Urothelium cell line (cell line): ENCODE measurements around the gene BOLA3.
"Not testable (repeated sequence)": the region's sequence is repeated elsewhere in the genome, so short reads cannot be mapped to it uniquely, and the experiment has no call there.

ENCODE experiments used
- DNase-seq: peaks from one replicate; pipeline ENCODE4 v3.0.0; 2011; ENCODE audit warnings: low spot score, mixed read lengths
- FAIRE-seq: peaks from 2 replicates; lab custom pipeline; 2011; peaks lifted over from hg19 to GRCh38; lab: Jason Lieb, UNC

Gene BOLA3

DNA sequence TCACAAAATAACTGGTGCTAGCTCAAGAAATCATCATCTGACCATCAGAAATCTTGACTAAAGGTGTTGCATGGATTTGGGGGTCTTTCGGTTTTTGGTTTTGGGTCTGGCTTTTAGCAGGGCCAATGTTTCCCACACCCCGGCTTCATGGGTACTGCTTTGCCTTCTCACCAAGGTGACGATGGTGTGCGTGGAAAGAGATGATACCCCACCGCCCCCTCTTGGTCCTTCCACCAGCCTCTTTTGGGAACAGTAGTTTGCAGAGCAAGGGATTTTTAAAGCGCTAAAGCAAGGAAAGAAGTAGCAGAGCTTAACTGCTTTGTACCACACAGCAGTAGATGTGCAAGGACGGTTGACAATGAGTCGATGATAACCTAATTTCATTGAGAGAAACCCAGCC lies 42.3 kb downstream of the BOLA3 start:
- FAIRE-seq = no peak
- DNase-seq = no peak

DNA sequence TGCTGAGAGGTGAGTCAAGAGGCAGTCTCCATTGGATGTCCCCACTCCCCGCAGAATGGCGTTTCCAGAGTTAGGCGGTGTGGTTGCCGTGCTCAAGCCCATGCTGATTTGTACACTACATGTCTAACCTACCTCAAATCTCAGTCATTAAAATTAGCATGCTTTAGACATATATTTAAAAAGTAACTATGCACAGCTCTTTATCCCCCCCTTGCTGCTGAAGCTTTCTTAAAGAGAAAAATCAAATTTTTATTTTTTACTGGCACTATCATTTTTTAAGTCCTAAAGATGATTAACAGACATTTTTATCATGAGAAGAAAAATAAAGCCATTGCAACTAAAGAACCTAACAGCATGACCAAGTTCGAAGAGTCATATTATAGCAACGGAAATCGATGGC lies 42.9 kb downstream of the BOLA3 start:
- FAIRE-seq (no peak), DNase-seq (no peak)

DNA sequence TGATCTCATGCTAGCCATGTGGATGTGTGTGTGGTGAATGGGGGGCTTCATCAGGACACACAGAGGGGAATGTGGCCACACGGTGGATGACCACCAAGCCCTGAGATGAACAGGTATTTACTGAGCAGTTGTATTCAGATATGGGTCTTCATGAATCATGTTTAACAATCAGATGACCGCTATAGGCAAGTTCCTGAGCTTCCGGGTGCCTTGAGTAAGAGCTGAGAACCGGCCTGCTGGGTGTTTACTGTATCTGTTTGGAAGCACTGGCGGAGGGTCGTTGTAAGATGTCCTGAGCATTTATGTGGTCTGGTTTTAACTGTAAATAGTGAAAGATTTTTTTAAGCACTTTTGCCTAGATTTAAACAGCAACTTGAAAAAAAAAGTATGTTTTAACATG lies 43.9 kb downstream of the BOLA3 start:
- no peak for DNase-seq
- no peak for FAIRE-seq

DNA sequence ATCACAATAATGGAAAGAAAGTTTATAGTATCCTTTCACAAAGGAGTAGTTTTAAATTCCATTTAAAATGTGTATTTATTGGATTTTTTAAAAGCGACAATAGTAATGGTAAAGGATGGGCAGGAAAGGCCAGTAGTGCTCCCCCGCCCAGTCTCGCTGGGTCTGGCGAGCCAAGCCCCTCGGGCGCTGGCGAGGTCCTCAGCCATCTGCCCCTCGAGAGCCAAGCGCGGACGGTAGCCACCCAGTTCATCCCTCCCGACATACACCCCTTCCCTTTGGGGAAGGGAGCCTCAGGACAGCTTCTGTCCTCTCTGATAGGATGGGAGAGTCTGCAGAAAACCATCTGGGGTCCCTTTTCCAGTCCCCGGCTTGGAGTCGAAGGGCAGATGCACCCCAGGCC lies 45.2 kb downstream of the BOLA3 start:
- no peak for DNase-seq
- FAIRE-seq = no peak

DNA sequence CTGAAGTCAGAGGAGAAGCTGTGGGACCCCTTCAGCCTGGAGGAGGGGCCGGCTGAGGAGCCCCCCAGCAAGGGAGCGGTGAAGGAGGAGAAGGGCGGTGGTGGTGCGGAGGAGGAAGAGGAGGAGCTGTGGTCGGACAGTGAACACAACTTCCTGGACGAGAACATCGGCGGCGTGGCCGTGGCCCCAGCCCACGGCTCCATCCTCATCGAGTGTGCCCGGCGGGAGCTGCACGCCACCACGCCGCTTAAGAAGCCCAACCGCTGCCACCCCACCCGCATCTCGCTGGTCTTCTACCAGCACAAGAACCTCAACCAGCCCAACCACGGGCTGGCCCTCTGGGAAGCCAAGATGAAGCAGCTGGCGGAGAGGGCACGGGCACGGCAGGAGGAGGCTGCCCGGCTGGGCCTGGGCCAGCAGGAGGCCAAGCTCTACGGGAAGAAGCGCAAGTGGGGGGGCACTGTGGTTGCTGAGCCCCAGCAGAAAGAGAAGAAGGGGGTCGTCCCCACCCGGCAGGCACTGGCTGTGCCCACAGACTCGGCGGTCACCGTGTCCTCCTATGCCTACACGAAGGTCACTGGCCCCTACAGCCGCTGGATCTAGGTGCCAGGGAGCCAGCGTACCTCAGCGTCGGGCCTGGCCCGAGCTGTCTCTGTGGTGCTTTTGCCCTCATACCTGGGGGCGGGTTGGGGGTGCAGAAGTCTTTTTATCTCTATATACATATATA lies 46.0 kb downstream of the BOLA3 start:
- FAIRE-seq = no peak
- DNase-seq = no peak

DNA sequence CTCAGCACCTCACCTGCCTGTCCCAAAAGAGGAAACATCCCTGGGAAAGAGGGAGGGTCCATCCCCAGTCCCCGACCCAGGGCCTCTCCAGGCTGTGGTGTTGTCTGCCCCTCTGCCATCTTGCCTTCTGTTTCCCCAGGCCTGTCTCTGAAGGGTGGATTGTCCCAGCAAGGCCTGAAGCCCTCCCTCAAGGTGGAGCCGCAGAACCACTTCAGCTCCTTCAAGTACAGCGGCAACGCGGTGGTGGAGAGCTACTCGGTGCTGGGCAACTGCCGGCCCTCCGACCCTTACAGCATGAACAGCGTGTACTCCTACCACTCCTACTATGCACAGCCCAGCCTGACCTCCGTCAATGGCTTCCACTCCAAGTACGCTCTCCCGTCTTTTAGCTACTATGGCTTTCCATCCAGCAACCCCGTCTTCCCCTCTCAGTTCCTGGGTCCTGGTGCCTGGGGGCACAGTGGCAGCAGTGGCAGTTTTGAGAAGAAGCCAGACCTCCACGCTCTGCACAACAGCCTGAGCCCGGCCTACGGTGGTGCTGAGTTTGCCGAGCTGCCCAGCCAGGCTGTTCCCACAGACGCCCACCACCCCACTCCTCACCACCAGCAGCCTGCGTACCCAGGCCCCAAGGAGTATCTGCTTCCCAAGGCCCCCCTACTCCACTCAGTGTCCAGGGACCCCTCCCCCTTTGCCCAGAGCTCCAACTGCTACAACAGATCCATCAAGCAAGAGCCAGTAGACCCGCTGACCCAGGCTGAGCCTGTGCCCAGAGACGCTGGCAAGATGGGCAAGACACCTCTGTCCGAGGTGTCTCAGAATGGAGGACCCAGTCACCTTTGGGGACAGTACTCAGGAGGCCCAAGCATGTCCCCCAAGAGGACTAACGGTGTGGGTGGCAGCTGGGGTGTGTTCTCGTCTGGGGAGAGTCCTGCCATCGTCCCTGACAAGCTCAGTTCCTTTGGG lies 47.2 kb downstream of the BOLA3 start:
- DNase-seq (no peak), FAIRE-seq (peak; percentile 46)

DNA sequence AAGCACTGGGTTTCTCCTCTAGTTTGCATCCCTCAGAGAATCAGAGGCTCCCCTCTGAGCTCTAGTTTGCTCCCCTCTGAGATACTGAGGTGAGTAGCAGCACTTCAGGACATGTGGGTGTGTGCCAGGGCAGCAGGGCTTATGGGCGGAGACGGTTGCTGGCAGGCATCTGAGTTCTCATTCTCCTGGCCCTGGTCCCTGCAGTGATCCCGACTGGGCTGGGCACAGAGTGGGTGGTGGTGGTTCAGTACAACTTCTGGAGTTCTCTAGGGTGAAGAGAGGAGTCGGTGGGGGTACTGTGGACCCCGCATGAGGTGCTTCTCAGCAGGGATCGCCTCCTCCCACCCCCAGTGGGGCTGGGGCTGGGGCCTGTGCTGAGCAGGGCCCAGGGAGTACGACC lies 47.9 kb downstream of the BOLA3 start:
- no peak for FAIRE-seq
- DNase-seq = no peak

DNA sequence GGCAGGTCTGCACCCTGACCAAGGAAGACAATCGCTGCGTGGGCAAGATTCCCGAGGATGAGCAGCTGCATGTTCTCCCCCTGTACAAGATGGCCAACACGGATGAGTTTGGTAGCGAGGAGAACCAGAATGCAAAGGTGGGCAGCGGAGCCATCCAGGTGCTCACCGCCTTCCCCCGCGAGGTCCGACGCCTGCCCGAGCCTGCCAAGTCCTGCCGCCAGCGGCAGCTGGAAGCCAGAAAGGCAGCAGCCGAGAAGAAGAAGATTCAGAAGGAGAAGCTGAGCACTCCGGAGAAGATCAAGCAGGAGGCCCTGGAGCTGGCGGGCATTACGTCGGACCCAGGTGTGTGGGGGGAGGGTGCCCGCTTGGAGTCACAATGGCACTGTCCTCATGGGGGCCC lies 48.4 kb downstream of the BOLA3 start:
- FAIRE-seq (peak; percentile 5), DNase-seq (no peak)

DNA sequence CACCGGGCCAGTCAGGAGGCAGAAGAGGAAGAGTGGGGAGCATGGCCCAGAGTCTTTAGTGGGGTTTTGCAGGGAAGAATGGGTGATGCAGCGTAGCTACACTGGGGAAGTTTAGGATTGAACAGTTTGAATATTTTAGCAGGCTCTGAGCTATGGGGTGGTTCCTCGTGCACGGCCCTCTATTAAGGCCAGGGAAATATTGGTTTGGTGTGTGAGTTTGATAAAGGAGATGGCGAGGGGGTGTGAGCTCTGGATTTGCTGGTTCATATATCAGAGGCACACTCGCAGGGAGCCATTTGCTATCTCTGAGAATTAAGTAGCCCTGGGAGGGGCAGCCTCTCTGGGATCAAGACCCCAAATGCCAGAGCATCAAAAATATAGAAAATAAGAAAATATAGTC lies 50.1 kb downstream of the BOLA3 start:
- FAIRE-seq = no peak
- no peak for DNase-seq

DNA sequence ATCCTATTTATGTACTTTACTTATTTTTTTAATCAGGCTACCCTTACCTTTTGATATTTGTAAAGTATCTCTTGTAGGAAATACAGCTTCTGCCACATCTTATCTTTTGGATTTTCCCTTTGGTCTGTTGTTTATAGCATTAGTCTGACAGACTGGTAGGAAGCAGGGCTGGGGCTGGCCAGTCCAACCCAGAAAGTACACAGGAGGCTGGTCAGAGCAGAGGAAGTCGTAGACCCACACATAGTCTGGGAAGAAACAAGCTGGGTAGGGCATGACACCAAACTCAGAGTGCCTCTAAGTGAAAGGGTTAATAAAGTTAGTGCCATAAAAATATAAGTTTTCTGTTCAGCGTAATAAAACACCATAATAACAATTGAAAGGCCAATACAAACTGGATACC lies 51.7 kb downstream of the BOLA3 start:
- FAIRE-seq = peak; percentile 13

DNA sequence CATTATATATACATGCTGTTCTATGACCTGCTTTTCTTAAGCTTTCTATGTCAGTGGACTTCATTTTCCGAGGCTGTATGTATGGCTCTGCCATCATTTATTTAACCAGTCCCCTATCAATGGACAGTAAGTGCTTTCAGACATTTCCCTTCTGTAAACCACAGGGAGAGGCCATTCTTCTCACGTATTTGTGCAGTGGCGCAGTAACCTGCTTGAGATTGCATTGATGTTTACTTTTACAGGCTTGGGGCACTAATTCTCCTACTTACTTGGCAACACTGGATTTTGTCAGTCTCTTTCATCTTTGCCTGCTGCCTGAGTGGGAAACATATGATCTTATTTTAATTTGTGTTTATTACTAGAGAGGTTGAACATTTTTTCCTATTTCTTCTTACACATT lies 52.1 kb downstream of the BOLA3 start:
- FAIRE-seq = no peak

More for the DNA sequence above, 51.7 kb downstream of the BOLA3 start:
- no peak for DNase-seq

DNA sequence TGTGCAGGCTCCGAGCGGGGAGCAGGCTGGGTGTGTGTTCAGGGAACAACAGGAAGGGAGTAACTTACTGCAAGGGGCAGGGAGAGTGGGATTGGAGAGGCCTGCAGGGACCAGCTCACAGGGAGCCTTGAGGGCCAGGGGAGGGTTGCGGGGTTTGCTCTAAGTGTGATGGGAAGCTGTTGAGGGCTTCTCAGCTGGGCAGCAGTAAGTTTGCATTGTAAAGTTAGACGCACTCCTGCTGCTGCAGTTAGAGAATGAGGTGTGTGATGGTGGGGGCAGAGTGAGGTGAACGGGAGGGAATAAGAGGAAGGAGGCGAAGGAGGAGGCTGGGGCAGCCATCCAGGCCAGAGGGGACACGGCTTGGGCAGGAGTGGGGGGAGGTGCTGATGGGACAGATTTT lies 53.4 kb downstream of the BOLA3 start:
- FAIRE-seq = no peak
- no peak for DNase-seq

More for the DNA sequence above, 52.1 kb downstream of the BOLA3 start:
- DNase-seq = no peak

DNA sequence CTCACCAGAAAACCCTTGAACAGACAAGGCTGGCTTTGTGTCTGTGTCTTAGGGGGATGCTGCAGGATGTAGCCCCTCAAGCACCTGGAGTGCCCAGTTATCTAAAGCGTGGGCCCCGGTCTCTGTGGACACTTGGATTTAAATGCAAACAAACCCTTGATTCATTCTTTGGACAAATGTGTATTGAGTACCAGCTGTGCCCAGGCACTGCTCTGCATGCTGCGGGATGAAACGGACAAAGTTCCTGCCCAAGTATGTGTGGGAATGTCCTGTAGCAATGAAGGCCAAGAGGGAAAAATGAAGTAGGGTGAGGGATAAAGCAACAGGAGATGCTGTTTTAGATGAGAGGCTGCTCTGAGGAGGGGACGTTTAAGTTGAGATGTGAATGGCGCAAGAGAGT lies 53.9 kb downstream of the BOLA3 start:
- DNase-seq (no peak), FAIRE-seq (no peak)

DNA sequence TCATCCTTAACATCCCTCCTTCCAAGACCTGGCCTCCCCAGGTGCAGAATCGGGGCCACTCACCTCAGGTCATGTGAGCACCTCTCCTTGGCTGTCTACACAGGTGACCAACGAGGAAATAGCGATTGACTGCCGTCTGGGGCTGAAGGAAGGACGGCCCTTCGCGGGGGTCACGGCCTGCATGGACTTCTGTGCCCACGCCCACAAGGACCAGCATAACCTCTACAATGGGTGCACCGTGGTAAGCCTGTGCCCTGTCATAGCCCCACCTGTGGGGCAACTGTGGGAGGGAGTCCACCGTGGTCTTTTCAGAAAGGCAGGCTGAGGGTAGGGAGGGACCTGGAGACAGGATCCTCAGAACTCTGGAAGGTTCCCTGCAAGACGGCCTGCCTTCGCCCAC lies 54.3 kb downstream of the BOLA3 start:
- no peak for FAIRE-seq
- no peak for DNase-seq

DNA sequence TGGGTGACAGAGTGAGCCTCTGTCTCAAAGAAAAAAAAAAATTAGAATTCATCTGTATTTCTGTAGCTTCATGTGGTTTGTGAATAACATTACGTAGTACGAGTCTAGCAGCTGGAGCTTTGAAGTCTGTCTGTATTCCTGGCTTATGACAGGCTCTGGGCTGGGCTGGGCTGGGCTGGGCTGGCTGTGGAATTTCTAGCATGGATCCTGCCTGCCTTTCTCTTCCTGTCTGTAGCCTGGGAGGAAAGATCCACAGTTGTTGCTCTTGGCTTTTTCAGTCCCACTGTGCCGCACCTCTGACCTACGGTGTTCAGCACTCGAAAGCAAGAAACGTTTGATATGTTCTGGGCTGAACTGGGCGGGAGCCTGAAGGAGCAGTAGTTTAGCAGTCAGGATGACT lies 55.4 kb downstream of the BOLA3 start:
- DNase-seq (no peak), FAIRE-seq (no peak)

DNA sequence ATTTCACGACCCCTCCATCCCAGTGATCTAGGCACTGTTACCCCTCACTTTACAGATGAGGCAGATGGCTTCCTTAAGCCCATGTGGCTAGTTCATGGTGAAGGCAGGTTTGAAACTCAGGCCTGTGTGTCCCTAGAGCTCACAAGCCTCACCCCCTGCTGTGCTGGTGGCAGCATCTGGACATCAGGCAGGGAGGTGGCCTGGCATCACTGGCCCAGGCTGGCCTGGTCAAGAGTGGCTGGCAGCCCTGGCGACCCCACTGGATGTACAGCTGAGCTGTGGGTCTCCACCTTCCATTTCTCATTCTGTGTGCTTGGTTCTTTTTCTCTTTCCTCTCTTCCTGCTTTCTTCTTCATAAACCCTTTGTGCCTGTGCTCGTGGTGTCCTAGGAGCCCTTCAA lies 56.3 kb downstream of the BOLA3 start:
- DNase-seq (no peak), FAIRE-seq (no peak)

DNA sequence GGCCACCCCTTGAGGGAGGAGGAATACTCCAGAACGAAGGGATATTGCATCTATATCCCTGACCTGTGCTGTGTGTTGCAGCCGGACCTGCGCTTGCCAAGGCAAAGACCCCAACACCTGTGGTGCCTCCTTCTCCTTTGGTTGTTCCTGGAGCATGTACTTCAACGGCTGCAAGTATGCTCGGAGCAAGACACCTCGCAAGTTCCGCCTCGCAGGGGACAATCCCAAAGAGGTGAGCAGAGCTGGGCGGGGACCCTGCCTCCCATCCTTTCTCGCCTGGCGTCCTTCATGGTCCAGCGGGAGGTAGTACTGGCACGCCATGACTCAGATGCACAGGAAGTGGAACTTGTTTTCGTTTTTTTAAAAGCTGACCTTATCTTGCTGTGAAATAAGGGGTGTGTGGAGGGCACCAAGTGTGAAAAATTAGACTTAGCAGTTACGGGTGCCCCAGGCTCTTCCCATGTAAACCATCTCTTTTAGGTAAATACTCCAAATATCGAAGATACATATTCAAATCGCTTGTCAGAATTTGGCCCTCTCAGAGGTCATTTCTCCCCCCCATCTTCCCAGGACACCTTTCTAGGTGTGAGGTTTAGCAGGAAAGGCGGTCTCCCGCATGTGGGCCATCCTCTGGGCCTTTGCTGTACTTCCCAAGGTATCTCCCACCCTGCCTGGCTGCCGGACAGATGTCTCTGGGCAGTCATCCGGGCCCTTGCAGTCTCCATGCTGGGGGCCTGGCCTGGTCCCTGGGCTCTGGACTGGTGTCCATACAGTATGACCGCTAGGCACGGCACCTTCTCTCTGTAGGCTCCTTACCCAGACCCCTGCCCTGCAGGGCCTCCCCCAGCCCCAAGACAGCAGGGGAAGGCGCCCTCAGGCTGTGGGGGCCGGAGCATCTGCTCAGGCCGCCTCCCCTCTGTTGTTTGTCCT lies 57.6 kb downstream of the BOLA3 start:
- DNase-seq (no peak), FAIRE-seq (no peak)

DNA sequence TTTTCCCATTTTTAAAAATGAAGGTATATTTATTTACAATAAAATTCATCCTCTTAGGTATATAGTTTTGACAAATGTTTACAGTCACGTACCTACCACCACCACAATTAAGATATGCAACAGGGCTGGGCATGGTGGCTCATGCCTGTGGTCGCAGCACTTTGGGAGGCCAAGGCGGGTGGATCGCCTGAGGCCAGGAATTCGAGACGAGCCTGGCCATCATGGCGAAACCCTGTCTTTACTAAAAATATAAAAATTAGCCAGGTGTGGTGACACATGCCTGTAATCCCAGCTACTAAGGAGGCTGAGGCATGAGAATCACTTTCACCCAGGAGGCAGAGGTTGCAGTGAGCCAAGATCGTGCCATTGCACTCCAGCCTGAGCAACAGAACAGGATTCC lies 59.0 kb downstream of the BOLA3 start:
- not testable (repeated sequence) for FAIRE-seq, DNase-seq

DNA sequence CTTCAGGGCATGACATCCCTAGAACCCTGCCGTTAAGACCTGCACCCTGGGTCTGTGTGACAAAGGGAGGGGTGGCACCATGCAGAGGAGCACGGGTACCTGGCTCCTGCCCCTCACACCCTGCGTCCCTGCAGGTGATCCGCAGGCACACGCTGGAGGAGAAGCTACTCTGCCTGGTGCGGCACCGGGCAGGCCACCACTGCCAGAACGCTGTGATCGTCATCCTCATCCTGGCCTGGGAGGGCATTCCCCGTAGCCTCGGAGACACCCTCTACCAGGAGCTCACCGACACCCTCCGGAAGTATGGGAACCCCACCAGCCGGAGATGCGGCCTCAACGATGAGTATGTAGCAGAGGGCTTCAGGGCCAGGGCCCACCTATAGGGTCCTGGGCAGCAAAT lies 60.0 kb downstream of the BOLA3 start:
- FAIRE-seq (no peak), DNase-seq (no peak)

DNA sequence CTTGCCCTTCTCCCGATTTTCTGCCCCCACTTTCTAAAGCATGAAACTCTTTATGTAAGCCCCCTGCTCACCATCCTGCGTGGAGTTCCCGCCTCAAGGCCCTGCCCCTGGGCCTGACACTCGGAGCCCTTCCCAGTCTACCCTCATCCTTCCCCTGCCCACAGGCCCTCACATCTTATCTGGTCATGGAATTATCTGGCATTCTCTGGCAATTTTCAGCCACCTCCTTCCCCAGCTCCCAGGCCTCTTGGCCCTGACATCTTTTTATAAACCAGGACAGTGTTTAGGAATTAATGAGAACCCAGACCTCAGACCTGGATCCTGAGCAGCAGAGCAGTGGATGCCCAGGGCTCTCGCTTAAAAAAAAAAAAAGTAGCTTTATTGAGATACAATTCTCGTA lies 61.7 kb downstream of the BOLA3 start:
- DNase-seq = no peak
- FAIRE-seq = no peak
